ENCODE data around the gene STUB1.

GRCh38 chr16:726188-726437 is 45.9 kb downstream of the STUB1 start:
- TF ChIP-seq POLR2AphosphoS5 (IDR thresholded peaks at IDR 0.05) (no peak), CTCF (IDR thresholded peaks at IDR 0.05) (no peak)
